NCI-H524 treated with DMSO at 0.1 percent for 48 hours (cell line): ENCODE measurements around the gene SEMA5A.

Experiments
- DNase-seq: peaks from one replicate; lab custom pipeline; 2025; lab: John Stamatoyannopoulos, UW

The SEMA5A gene

GRCh38 chr5:9202636-9203035, 343.2 kb downstream of the SEMA5A start:
- DNase-seq = no peak

GRCh38 chr5:9201761-9202160, 344.1 kb downstream of the SEMA5A start:
- no peak for DNase-seq

- DNase-seq = no peak
Observed at GRCh38 chr5:9201011-9201410, 344.9 kb downstream of the SEMA5A start.

- DNase-seq = no peak
Observed at GRCh38 chr5:9198394-9198793, 347.5 kb downstream of the SEMA5A start.

GRCh38 chr5:9197881-9198260, 348.0 kb downstream of the SEMA5A start:
- no peak for DNase-seq

GRCh38 chr5:9196403-9197227, 349.3 kb downstream of the SEMA5A start:
- no peak for DNase-seq

GRCh38 chr5:9194509-9194908, 351.4 kb downstream of the SEMA5A start:
- no peak for DNase-seq

GRCh38 chr5:9192266-9192665, 353.6 kb downstream of the SEMA5A start:
- DNase-seq = no peak

GRCh38 chr5:9189681-9190080, 356.2 kb downstream of the SEMA5A start:
- DNase-seq = no peak

- no peak for DNase-seq
Observed at GRCh38 chr5:9188956-9189355, 356.9 kb downstream of the SEMA5A start.

GRCh38 chr5:9188131-9188530, 357.7 kb downstream of the SEMA5A start:
- no peak for DNase-seq

GRCh38 chr5:9187614-9188013, 358.3 kb downstream of the SEMA5A start:
- DNase-seq = no peak

GRCh38 chr5:9186069-9186468, 359.8 kb downstream of the SEMA5A start:
- no peak for DNase-seq

GRCh38 chr5:9183992-9184391, 361.9 kb downstream of the SEMA5A start:
- no peak for DNase-seq

- DNase-seq = no peak
Observed at GRCh38 chr5:9182899-9183695, 362.8 kb downstream of the SEMA5A start.

GRCh38 chr5:9176641-9177040, 369.2 kb downstream of the SEMA5A start:
- DNase-seq = no peak

- DNase-seq = no peak
Observed at GRCh38 chr5:9174446-9174845, 371.4 kb downstream of the SEMA5A start.

GRCh38 chr5:9173281-9174048, 372.4 kb downstream of the SEMA5A start:
- no peak for DNase-seq

- DNase-seq = no peak
Observed at GRCh38 chr5:9170026-9170425, 375.8 kb downstream of the SEMA5A start.

GRCh38 chr5:9169557-9169902, 376.3 kb downstream of the SEMA5A start:
- DNase-seq = no peak

- no peak for DNase-seq
Observed at GRCh38 chr5:9168791-9169556, 376.9 kb downstream of the SEMA5A start.
